ENCODE data around the gene TRAF1. TPM values are rescaled to one million over a fixed set of nuclear protein-coding genes. Genes with fewer than 3 reads are reported as not detected.

Gene TRAF1
- total RNA-seq, 2 donors from 2014 or later: 1.5 to 3.1 TPM

DNA sequence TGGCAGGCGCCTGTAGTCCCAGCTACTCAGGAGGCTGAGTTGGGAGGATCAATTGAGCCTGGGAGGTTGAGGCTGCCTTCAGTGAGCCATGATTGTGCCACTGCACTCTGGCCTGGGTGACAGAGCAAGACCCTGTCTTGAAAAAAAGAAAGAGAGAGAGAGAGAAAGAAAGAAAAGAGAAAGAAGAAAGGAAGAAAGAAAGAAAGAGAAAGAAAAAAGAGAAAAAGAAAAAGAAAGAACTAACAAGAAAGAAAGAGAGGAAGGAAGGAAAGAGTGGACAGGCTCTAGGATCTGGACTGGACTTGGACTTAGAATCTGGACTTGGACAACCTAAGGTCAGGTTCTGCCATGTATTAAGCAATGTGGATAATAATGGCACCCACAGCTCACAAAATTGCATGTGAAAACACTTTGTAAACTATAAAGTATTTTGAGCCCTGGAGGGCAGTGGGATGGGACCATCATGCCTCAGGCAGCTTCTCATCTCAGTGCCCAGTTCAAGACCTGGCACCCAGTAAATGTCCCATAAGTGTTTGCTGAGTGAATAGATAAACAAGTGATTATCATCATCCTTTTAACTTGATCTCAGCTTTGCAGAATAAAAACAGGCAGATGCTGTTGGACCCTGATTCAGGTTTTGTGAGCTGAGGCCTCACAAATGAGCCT, 36.9 kb downstream of the TRAF1 start:
- Histone ChIP-seq H3K9me3 (no peaks in the 10 kb centered on the region), H3K4me1 (peaks cover 10% of the 10 kb centered on the region), H3K36me3 (no peaks in the 10 kb centered on the region), H3K27me3 (no peaks in the 10 kb centered on the region), H3K27ac (no peak overlapping the region), H3K4me3 (no peak overlapping the region), H3K9ac (ENCODE audit: low read depth in 2 of 2, low read length in 2 of 2) (no peak overlapping the region)
- intact Hi-C loops (cut with DNase I): no loop called here
- no peak for DNase-seq
- TF ChIP-seq, protein P1, sequence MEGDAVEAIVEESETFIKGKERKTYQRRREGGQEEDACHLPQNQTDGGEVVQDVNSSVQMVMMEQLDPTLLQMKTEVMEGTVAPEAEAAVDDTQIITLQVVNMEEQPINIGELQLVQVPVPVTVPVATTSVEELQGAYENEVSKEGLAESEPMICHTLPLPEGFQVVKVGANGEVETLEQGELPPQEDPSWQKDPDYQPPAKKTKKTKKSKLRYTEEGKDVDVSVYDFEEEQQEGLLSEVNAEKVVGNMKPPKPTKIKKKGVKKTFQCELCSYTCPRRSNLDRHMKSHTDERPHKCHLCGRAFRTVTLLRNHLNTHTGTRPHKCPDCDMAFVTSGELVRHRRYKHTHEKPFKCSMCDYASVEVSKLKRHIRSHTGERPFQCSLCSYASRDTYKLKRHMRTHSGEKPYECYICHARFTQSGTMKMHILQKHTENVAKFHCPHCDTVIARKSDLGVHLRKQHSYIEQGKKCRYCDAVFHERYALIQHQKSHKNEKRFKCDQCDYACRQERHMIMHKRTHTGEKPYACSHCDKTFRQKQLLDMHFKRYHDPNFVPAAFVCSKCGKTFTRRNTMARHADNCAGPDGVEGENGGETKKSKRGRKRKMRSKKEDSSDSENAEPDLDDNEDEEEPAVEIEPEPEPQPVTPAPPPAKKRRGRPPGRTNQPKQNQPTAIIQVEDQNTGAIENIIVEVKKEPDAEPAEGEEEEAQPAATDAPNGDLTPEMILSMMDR (IDR thresholded peaks at IDR 0.05): no peak

DNA sequence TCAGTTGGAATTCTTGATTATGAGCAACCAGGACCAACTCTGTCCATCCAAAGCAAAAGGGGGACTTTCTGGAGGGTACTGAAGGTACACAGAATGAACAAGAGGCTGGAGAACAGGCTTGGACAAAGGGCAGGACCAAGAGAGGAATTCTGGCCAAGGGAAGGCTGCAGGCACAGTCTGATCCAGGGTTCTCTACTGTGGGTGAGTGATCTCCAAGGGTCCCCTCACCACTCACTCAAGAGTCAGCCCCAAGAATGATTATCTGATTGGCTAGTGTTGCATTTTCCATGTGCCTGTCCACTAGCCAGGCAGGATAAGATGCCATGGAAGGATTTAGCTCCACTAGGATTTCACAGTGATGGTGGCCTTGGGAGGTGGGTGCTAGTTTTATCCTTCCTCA, 38.0 kb downstream of the TRAF1 start:
- no peaks in the 10 kb centered on the region for H3K36me3 ChIP-seq
- H3K9me3 ChIP-seq: no peaks in the 10 kb centered on the region
- no peak overlapping the region for H3K4me3 ChIP-seq
- H3K27me3 ChIP-seq: no peaks in the 10 kb centered on the region
- no peak overlapping the region for H3K9ac ChIP-seq (ENCODE audit: low read depth in 2 of 2, low read length in 2 of 2)
- H3K27ac ChIP-seq: no peak overlapping the region
- intact Hi-C loops (cut with DNase I): no loop called here
- peaks cover 10% of the 10 kb centered on the region for H3K4me1 ChIP-seq
- DNase-seq: no peak
- TF ChIP-seq, protein P1 (IDR thresholded peaks at IDR 0.05): no peak

DNA sequence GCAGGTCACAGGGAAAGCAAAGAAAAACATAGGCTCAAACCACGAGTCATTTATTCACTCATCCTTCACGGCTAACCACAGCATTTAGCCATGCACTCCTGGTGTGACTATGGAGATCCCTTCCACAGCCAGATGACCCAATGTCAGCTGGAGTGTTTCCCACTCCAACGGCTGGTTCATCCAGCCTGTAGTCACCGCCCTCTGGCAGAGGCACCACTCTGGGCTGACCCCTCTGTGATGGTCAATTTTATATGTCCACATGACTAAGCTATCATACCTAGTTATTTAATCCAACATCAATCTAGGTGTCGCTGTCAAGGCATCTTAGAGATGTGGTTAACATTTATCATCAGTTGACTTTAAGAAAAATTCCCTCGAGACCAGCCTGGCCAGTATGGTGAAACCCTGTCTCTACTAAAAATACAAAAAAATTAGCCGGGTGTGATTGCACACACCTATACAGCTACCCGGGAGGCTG, 40.1 kb downstream of the TRAF1 start:
- H3K9ac ChIP-seq (ENCODE audit: low read depth in 2 of 2, low read length in 2 of 2): no peak overlapping the region
- H3K4me1 ChIP-seq: peaks cover 6% of the 10 kb centered on the region
- H3K27ac ChIP-seq: no peak overlapping the region
- H3K4me3 ChIP-seq: no peak overlapping the region
- DNase-seq: no peak
- intact Hi-C loops (cut with DNase I): no loop called here
- no peaks in the 10 kb centered on the region for H3K9me3 ChIP-seq
- no peaks in the 10 kb centered on the region for H3K36me3 ChIP-seq
- TF ChIP-seq, protein P1 (IDR thresholded peaks at IDR 0.05): no peak
- no peaks in the 10 kb centered on the region for H3K27me3 ChIP-seq

DNA sequence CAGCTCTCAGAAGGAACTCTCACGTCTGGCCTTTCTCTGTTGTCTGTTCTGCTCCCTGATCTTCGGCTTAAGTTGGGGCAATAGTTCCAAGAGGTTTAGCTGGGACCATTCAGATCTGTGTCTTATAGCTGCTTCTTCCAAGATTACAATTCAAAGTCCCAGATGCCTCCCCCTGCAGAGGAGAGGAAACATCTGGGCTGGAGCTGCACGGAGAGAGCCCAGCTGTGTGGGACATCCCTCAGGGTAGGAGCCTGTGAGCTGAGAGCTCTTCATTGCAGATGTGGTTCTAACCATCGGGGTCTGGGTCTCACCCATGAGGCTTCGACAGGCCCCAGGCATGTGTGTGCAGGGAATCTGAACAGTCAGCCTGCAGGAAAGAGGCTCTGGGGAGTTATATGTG, 40.6 kb downstream of the TRAF1 start:
- no peaks in the 10 kb centered on the region for H3K9me3 ChIP-seq
- no peak overlapping the region for H3K4me3 ChIP-seq
- no peak for DNase-seq
- H3K36me3 ChIP-seq: no peaks in the 10 kb centered on the region
- intact Hi-C loops (cut with DNase I): no loop called here
- no peaks in the 10 kb centered on the region for H3K27me3 ChIP-seq
- H3K27ac ChIP-seq: peak overlapping the region; percentile 59
- peaks cover 6% of the 10 kb centered on the region for H3K4me1 ChIP-seq
- no peak overlapping the region for H3K9ac ChIP-seq (ENCODE audit: low read depth in 2 of 2, low read length in 2 of 2)
- TF ChIP-seq, protein P1 (IDR thresholded peaks at IDR 0.05): no peak

DNA sequence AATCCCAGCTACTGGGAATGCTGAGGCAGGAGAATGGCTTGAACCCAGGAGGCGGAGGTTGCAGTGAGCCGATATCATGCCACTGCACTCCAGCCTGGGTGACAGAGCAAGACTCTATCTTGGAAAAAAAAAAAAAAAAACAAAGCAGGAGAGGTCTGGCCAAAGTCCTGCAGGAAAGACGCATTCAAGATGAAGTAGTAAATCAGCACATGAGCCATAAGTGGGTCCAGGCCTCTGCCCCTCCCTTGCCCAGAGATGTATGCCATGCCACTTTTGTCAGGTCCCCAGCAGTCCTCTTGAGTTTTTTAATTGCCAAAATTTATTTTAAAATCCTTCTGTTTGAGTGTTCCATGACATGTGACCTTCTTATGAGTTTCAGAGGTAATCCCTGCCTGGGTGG, 41.1 kb downstream of the TRAF1 start:
- Histone ChIP-seq H3K27ac (peak overlapping the region; percentile 59), H3K36me3 (no peaks in the 10 kb centered on the region), H3K4me3 (no peak overlapping the region), H3K9ac (ENCODE audit: low read depth in 2 of 2, low read length in 2 of 2) (no peak overlapping the region), H3K9me3 (no peaks in the 10 kb centered on the region), H3K4me1 (peaks cover 6% of the 10 kb centered on the region), H3K27me3 (no peaks in the 10 kb centered on the region)
- TF ChIP-seq, protein P1 (IDR thresholded peaks at IDR 0.05): no peak
- intact Hi-C loops (cut with DNase I): no loop called here
- DNase-seq: no peak

Measured in colonic mucosa (tissue), 4 donors.